Trophoblast cell (in vitro differentiated cells and primary cell): ENCODE results near the gene GNG12.

Experiments used
- DNase-seq, 2 donors: peaks; one replicate each; pipeline ENCODE4 v3.0.0-alpha.2; 2016
- H2AFZ ChIP-seq: 2 replicates; pipeline ENCODE4 v1.6.1; 2013; ENCODE audit warnings: low read length, moderate library complexity, mild to moderate bottlenecking; ENCODE audit not compliant: insufficient read depth, poor library complexity
- H2AK5ac ChIP-seq: 2 replicates; pipeline ENCODE4 v1.6.1; 2013; ENCODE audit warnings: mild to moderate bottlenecking, low read length
- H2BK120ac ChIP-seq: 2 replicates; pipeline ENCODE4 v1.6.1; 2013; ENCODE audit warnings: low read length, mild to moderate bottlenecking, moderate library complexity; ENCODE audit not compliant: insufficient read depth, poor library complexity
- H2BK12ac ChIP-seq: 2 replicates; pipeline ENCODE4 v1.6.1; 2013; ENCODE audit warnings: mild to moderate bottlenecking, low read length, moderate library complexity
- H2BK5ac ChIP-seq: 2 replicates; pipeline ENCODE4 v1.6.1; 2013; ENCODE audit warnings: low read length, low read depth, moderate library complexity, mild to moderate bottlenecking; ENCODE audit not compliant: poor library complexity
- H3K14ac ChIP-seq: 2 replicates; pipeline ENCODE4 v1.6.1; 2013; ENCODE audit warnings: mild to moderate bottlenecking, low read length
- H3K18ac ChIP-seq: 2 replicates; pipeline ENCODE4 v1.6.1; 2013; ENCODE audit warnings: mild to moderate bottlenecking, low read length
- H3K23ac ChIP-seq: 2 replicates; pipeline ENCODE4 v1.6.1; 2013; ENCODE audit warnings: low read length
- H3K27ac ChIP-seq: 2 replicates; pipeline ENCODE4 v1.5.1; 2013; ENCODE audit warnings: low read depth, mild to moderate bottlenecking, inconsistent platforms, low read length, moderate library complexity
- H3K27me3 ChIP-seq: 2 replicates; pipeline ENCODE4 v1.6.1; 2013; ENCODE audit warnings: inconsistent platforms, mild to moderate bottlenecking, low read length, moderate library complexity; ENCODE audit not compliant: insufficient read depth
- H3K36me3 ChIP-seq, 2 experiments: 1 replicate in 1 of 2; 2 replicates in 1 of 2; pipeline ENCODE4 v1.6.1; 2013; ENCODE audit warnings: low read length in 2 of 2, mild to moderate bottlenecking in 2 of 2, moderate library complexity in 1 of 2; ENCODE audit not compliant: insufficient read depth in 2 of 2, control insufficient read depth in 1 of 2
- H3K4ac ChIP-seq: 2 replicates; pipeline ENCODE4 v1.6.1; 2013; ENCODE audit warnings: low read depth, mild to moderate bottlenecking, low read length, moderate library complexity
- H3K4me1 ChIP-seq, 2 experiments: 1 replicate in 1 of 2; 2 replicates in 1 of 2; pipeline ENCODE4 v1.6.1; 2013; ENCODE audit warnings: low read length in 2 of 2, mild to moderate bottlenecking in 2 of 2, moderate library complexity in 1 of 2; ENCODE audit not compliant: insufficient read depth in 2 of 2, control insufficient read depth in 1 of 2
- H3K4me2 ChIP-seq: 2 replicates; pipeline ENCODE4 v1.6.1; 2013; ENCODE audit warnings: inconsistent platforms, mild to moderate bottlenecking, low read length, moderate library complexity
- H3K4me3 ChIP-seq: 2 replicates; pipeline ENCODE4 v1.5.1; 2013; ENCODE audit warnings: mild to moderate bottlenecking, low read depth, low read length, inconsistent platforms
- H3K79me1 ChIP-seq: one replicate; pipeline ENCODE4 v1.6.1; 2013; ENCODE audit warnings: low read length
- H3K79me2 ChIP-seq: 2 replicates; pipeline ENCODE4 v1.6.1; 2013; ENCODE audit warnings: low read length, mild to moderate bottlenecking; ENCODE audit not compliant: control insufficient read depth, insufficient read depth, poor library complexity
- H3K9ac ChIP-seq: 2 replicates; pipeline ENCODE4 v1.6.1; 2013; ENCODE audit warnings: mild to moderate bottlenecking, low read length
- H3K9me3 ChIP-seq: 2 replicates; pipeline ENCODE4 v1.6.1; 2013; ENCODE audit warnings: low read depth, mild to moderate bottlenecking, control low read depth, inconsistent platforms, low read length; ENCODE audit not compliant: insufficient read depth
- H4K12ac ChIP-seq: 2 replicates; pipeline ENCODE4 v1.6.1; 2013; ENCODE audit warnings: low read depth, mild to moderate bottlenecking, low read length, moderate library complexity
- H4K8ac ChIP-seq: 2 replicates; pipeline ENCODE4 v1.6.1; 2013; ENCODE audit warnings: low read depth, mild to moderate bottlenecking, low read length, moderate library complexity
- H4K91ac ChIP-seq: one replicate; pipeline ENCODE4 v1.6.1; 2013; ENCODE audit warnings: low read depth, mild to moderate bottlenecking, low read length, moderate library complexity
- WGBS: extraction: QIAGEN DNeasy Blood & Tissue Kit; methylation state at CpG from one replicate; pipeline ENCODE4 v1.1.7; 2013; ENCODE audit warnings: missing lambda C conversion rate; ENCODE audit not compliant: insufficient read length, insufficient coverage; ENCODE audit errors: extremely low coverage; 5-methylcytosine and 5-hydroxymethylcytosine counted together

The GNG12 gene

DNA sequence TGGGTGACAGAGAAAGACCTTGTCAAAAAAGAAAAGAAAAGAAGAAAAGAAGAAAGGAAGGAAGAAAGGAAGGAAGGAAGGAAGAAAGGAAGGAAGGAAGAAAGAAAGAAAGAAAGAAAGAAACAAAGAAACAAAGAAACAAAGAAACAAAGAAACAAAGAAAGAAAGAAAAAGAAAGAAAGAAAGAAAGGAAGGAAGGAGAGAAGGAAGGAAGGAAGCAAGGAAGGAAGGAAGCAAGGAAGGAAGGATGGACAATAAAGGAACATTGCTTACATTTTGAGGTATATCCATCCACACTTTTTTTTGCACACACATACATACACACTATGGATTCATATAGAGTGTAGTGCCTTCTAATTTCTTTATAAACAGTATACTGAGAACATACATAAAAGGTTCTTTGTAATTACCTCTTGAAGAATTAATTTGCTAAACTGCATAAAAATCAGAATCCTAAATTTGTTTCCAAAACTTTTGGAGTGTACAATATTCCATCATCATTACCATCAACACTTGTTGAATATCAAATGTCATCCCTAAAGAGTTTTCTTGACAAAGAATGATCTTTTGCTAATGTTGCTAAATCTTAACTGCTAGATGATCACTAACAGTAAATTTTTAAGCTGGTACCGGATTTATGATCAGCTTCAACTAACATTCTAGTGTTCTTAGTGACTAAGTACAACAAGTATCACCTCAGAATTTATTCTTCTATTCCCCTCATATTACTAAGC, 159.6 kb downstream of the GNG12 start:
- Histone ChIP-seq H3K18ac (no peak overlapping the region), H3K27ac (no peak overlapping the region), H3K79me2 (no peaks in the 10 kb centered on the region), H2AK5ac (no peak overlapping the region), H2BK5ac (no peak overlapping the region), H2BK12ac (no peak overlapping the region), H3K9ac (no peak overlapping the region), H4K91ac (no peak overlapping the region), H3K36me3 (no peaks in the 10 kb centered on the region), H2AFZ (no peak overlapping the region), H3K14ac (no peak overlapping the region), H4K12ac (no peak overlapping the region), H3K79me1 (no peaks in the 10 kb centered on the region), H3K9me3 (no peaks in the 10 kb centered on the region), H3K4me2 (no peak overlapping the region), H2BK120ac (no peak overlapping the region), H3K4me1 (no peaks in the 10 kb centered on the region), H3K4ac (no peak overlapping the region), H3K4me3 (no peak overlapping the region), H4K8ac (no peak overlapping the region), H3K23ac (no peak overlapping the region), H3K27me3 (no peaks in the 10 kb centered on the region)
- no CpG with 5 or more reads among the region's 1 CpG for WGBS
- DNase-seq = no peak

DNA sequence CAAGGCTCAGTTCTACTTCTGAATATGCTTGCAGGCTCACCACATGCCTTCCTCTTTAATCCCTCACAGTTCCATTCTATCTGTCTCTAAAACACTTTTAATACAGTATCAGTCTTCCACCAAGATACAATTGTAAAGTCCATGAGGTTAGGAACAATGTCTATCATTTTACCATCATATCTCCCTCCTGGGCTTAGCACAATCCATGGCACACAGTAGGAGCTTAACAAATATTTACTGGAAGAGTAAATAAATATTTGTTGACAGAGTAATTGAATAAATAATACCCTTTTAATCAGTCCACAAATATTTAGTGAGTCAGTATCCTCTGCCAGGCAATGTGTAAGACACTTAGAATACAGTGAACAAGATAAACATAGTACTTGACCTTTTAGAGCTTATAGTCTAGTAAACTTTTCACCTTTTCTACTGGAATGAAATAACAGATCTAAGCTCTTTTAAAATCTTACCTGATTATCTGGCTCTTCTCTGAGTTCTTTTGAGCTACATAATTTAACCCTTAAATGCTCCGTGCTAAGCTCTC, 160.9 kb downstream of the GNG12 start:
- no CpG with 5 or more reads among the region's 1 CpG for WGBS
- no peak overlapping the region for H2BK12ac ChIP-seq

DNA sequence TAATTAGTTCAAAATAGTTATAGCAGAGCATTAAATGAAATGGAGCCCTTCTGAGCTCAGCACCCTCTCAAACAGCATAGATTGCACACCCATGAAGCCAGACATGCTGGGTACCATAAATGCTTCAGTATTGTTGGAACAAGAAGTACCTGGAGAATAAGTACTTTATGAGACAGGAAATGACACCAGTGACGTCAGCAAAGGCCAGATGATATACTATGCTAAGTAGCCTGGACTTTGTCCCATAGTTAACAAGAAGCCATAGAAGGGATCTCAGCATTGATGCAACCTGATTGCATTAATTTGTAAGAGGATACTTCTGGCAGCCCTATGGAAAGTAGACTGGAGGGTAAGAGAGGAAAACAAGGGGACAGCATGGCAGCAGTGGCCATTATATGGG, 164.6 kb downstream of the GNG12 start:
- no peak for DNase-seq
- H3K9ac ChIP-seq = no peak overlapping the region
- no peak overlapping the region for H2AFZ ChIP-seq
- no peak overlapping the region for H4K12ac ChIP-seq
- H3K4ac ChIP-seq = no peak overlapping the region
- no peak overlapping the region for H2BK120ac ChIP-seq
- H2AK5ac ChIP-seq = no peak overlapping the region
- no peaks in the 10 kb centered on the region for H3K9me3 ChIP-seq
- no peaks in the 10 kb centered on the region for H3K4me1 ChIP-seq
- no peak overlapping the region for H3K14ac ChIP-seq
- H3K4me2 ChIP-seq = no peak overlapping the region
- no peaks in the 10 kb centered on the region for H3K79me2 ChIP-seq
- H4K8ac ChIP-seq = no peak overlapping the region
- no peak overlapping the region for H3K4me3 ChIP-seq
- no peak overlapping the region for H4K91ac ChIP-seq
- no peak overlapping the region for H2BK12ac ChIP-seq
- H3K36me3 ChIP-seq = no peaks in the 10 kb centered on the region
- WGBS = no CpG with 5 or more reads among the region's 1 CpG
- no peak overlapping the region for H3K18ac ChIP-seq
- no peak overlapping the region for H3K27ac ChIP-seq
- no peak overlapping the region for H3K23ac ChIP-seq
- H3K27me3 ChIP-seq = no peaks in the 10 kb centered on the region
- no peaks in the 10 kb centered on the region for H3K79me1 ChIP-seq
- no peak overlapping the region for H2BK5ac ChIP-seq

More for the DNA sequence above, 160.9 kb downstream of the GNG12 start:
- Histone ChIP-seq H3K23ac (no peak overlapping the region), H2BK120ac (no peak overlapping the region), H3K4me2 (no peak overlapping the region), H4K8ac (no peak overlapping the region), H3K9me3 (no peaks in the 10 kb centered on the region), H4K91ac (no peak overlapping the region), H3K4me1 (no peaks in the 10 kb centered on the region), H2AK5ac (no peak overlapping the region), H3K14ac (no peak overlapping the region), H3K4me3 (no peak overlapping the region), H3K27ac (no peak overlapping the region), H2AFZ (no peak overlapping the region), H3K79me1 (no peaks in the 10 kb centered on the region), H3K9ac (no peak overlapping the region), H3K18ac (no peak overlapping the region), H3K4ac (no peak overlapping the region), H3K79me2 (no peaks in the 10 kb centered on the region), H2BK5ac (no peak overlapping the region), H4K12ac (no peak overlapping the region), H3K36me3 (no peaks in the 10 kb centered on the region), H3K27me3 (no peaks in the 10 kb centered on the region)
- DNase-seq = no peak

GRCh38 chr1:67666636-67667035, 166.6 kb downstream of the GNG12 start:
- no peak overlapping the region for H2BK5ac ChIP-seq
- H2BK120ac ChIP-seq = no peak overlapping the region
- no peak overlapping the region for H3K27ac ChIP-seq
- H3K79me2 ChIP-seq = no peaks in the 10 kb centered on the region
- no peaks in the 10 kb centered on the region for H3K79me1 ChIP-seq
- DNase-seq = no peak
- H3K36me3 ChIP-seq = no peaks in the 10 kb centered on the region
- H3K23ac ChIP-seq = no peak overlapping the region
- no peak overlapping the region for H2AK5ac ChIP-seq
- no peak overlapping the region for H4K8ac ChIP-seq
- no CpG with 5 or more reads among the region's 5 CpGs for WGBS
- no peak overlapping the region for H3K4me3 ChIP-seq
- H3K18ac ChIP-seq = no peak overlapping the region
- no peak overlapping the region for H4K12ac ChIP-seq
- H2AFZ ChIP-seq = no peak overlapping the region
- H3K9ac ChIP-seq = no peak overlapping the region
- H3K4ac ChIP-seq = no peak overlapping the region
- H3K4me1 ChIP-seq = no peaks in the 10 kb centered on the region
- no peak overlapping the region for H2BK12ac ChIP-seq
- no peak overlapping the region for H3K14ac ChIP-seq
- no peak overlapping the region for H4K91ac ChIP-seq
- no peaks in the 10 kb centered on the region for H3K9me3 ChIP-seq
- H3K27me3 ChIP-seq = no peaks in the 10 kb centered on the region
- no peak overlapping the region for H3K4me2 ChIP-seq
